Neural crest cell (in vitro differentiated cells): ENCODE data around the gene C1QTNF9B. TPM values are rescaled to one million over a fixed set of nuclear protein-coding genes. Genes with fewer than 3 reads are reported as not detected.

Experiments
- DNase-seq: peaks from one replicate; pipeline ENCODE4 v3.0.0; 2021; ENCODE audit warnings: low read depth, mixed read lengths, low spot score
- H3K27ac Mint-ChIP-seq: one replicate; pipeline ENCODE4 v1.8.0; 2021; ENCODE audit warnings: mild to moderate bottlenecking, mixed read lengths; ENCODE audit not compliant: unreplicated experiment
- H3K27me3 Mint-ChIP-seq: 2 replicates; pipeline ENCODE4 v1.8.0; 2021; ENCODE audit warnings: low read depth, mild to moderate bottlenecking, mixed read lengths
- H3K36me3 Mint-ChIP-seq: 2 replicates; pipeline ENCODE4 v1.8.0; 2021; ENCODE audit warnings: low read depth, mild to moderate bottlenecking, mixed read lengths
- H3K4me1 Mint-ChIP-seq: 2 replicates; pipeline ENCODE4 v1.8.0; 2021; ENCODE audit warnings: mixed read lengths
- H3K4me3 Mint-ChIP-seq: one replicate; pipeline ENCODE4 v1.8.0; 2021; ENCODE audit warnings: mild to moderate bottlenecking, mixed read lengths
- H3K9me3 Mint-ChIP-seq: 2 replicates; pipeline ENCODE4 v1.8.0; 2021; ENCODE audit warnings: mixed read lengths
- CTCF ChIP-seq: fragments of 200-600 bp; sonication (generic); conservative IDR thresholded peaks from 2 replicates; pipeline ENCODE4 v1.5.0; 2021; ENCODE audit warnings: antibody characterized with exemption, mild to moderate bottlenecking
- total RNA-seq: library from RNA; stranded (reverse); gene quantifications from 2 replicates; pipeline ENCODE4 v1.2.1, GENCODE V29; 2021

C1QTNF9B gene
- total RNA-seq, 1 donor from 2014 or later = not detected

- DNase-seq = no peak
Observed at GRCh38 chr13:23867027-23867491, 30.2 kb downstream of the C1QTNF9B start.

GRCh38 chr13:23866420-23867026 lies 30.8 kb downstream of the C1QTNF9B start:
- H3K36me3 Mint-ChIP-seq = peaks cover 2% of the 10 kb centered on the region
- H3K4me1 Mint-ChIP-seq = no peaks in the 10 kb centered on the region
- no peaks in the 10 kb centered on the region for H3K27me3 Mint-ChIP-seq
- no peak for TF ChIP-seq CTCF
- no peak for DNase-seq
- H3K27ac Mint-ChIP-seq = no peak overlapping the region
- H3K4me3 Mint-ChIP-seq = no peak overlapping the region
- no peaks in the 10 kb centered on the region for H3K9me3 Mint-ChIP-seq

More at GRCh38 chr13:23867027-23867491, 30.2 kb downstream of the C1QTNF9B start:
- H3K4me3 Mint-ChIP-seq = no peak overlapping the region
- H3K36me3 Mint-ChIP-seq = peaks cover 2% of the 10 kb centered on the region
- no peak for TF ChIP-seq CTCF
- H3K27me3 Mint-ChIP-seq = no peaks in the 10 kb centered on the region
- H3K9me3 Mint-ChIP-seq = no peaks in the 10 kb centered on the region
- no peaks in the 10 kb centered on the region for H3K4me1 Mint-ChIP-seq
- H3K27ac Mint-ChIP-seq = no peak overlapping the region

- H3K4me3 Mint-ChIP-seq = no peak overlapping the region
- TF ChIP-seq CTCF = no peak
- DNase-seq = no peak
- peaks cover 2% of the 10 kb centered on the region for H3K36me3 Mint-ChIP-seq
- H3K27ac Mint-ChIP-seq = no peak overlapping the region
- no peaks in the 10 kb centered on the region for H3K9me3 Mint-ChIP-seq
- no peaks in the 10 kb centered on the region for H3K4me1 Mint-ChIP-seq
- H3K27me3 Mint-ChIP-seq = no peaks in the 10 kb centered on the region
Observed at GRCh38 chr13:23865906-23866305, 31.4 kb downstream of the C1QTNF9B start.

- no peak for TF ChIP-seq CTCF
- Mint-ChIP-seq H3K27me3 (no peaks in the 10 kb centered on the region), H3K27ac (no peak overlapping the region), H3K9me3 (no peaks in the 10 kb centered on the region), H3K4me1 (no peaks in the 10 kb centered on the region), H3K36me3 (peaks cover 5% of the 10 kb centered on the region), H3K4me3 (no peak overlapping the region)
- DNase-seq = no peak
Observed at GRCh38 chr13:23865026-23865425, 32.3 kb downstream of the C1QTNF9B start.

GRCh38 chr13:23861310-23861709 lies 36.0 kb downstream of the C1QTNF9B start:
- Mint-ChIP-seq H3K9me3 (no peaks in the 10 kb centered on the region), H3K36me3 (peaks cover 5% of the 10 kb centered on the region), H3K27ac (no peak overlapping the region), H3K27me3 (no peaks in the 10 kb centered on the region), H3K4me1 (no peaks in the 10 kb centered on the region), H3K4me3 (no peak overlapping the region)
- no peak for DNase-seq
- no peak for TF ChIP-seq CTCF
